Activated CD4-positive, alpha-beta T cell treated with anti-CD3 and anti-CD28 coated beads, Interleukin-2, amount 50 U/mL, for 48 hours (primary cell): ENCODE measurements around the gene TTYH1.
"Not testable (repeated sequence)": the region's sequence is repeated elsewhere in the genome, so short reads cannot be mapped to it uniquely, and the experiment has no call there.

Source experiments
- DNase-seq, 2 experiments: peaks; one replicate each; pipeline ENCODE4 v3.0.0-alpha.2; 2020

TTYH1 gene

DNA sequence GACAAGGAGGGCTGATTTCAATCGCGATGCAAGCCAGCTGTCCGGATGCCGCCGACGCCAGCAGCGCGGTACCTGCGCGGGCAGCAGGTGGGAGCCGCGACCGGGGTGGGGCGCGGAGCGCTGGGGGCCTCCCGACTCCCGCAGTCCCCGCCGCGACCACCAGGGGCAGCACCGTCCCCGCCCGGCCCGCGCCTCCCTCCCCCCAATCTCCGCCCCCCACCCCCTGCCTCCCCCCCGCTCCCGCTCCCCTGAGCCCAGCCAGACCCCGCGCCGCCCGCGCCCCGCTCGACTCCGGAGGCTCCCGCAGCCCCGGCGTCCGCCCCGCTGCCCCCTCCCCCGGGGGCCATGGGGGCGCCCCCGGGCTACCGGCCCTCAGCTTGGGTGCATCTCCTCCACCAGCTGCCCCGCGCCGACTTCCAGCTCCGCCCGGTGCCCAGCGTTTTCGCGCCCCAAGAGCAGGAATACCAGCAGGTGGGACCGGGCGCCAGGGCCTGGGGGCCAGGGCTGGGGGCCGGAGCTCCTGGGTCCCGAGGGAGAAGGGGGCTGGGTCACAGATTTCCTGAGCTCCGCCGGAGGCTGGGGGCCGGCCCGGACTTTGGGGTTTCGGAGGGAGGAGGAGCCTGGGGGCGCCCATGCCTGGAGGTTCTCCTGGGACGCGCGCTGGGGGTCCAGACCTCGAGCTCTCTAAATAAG is at the start of gene TTYH1:
Gene TTYH1, plus strand, starts transcription at position 257 of the 693 bp plus-strand sequence. Its CDS starts 89 bp downstream, at position 346.
- DNase-seq, result peak; percentile 40 to 41

DNA sequence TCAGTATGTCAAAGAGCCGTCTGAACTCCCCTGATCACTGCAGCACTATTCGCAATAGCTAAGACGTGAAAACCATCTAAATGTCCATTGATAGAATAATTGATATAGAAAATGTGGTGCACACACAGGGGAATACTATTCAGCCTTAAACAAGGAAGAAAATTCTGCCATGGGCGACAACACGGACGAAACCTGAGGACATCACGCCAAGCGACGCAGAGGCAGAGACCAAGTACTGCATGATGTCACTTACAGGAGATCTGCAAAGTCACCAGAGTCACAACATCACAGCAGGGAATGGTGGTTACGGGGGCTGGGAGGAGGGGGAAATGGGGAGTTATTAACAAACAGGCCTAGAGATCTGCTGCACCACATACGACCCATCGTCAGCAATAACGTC is 49.5 kb upstream of the TTYH1 start:
- not testable (repeated sequence) for DNase-seq

- no peak for DNase-seq
Measured at GRCh38 chr19:54366811-54367210, 48.5 kb upstream of the TTYH1 start.

DNA sequence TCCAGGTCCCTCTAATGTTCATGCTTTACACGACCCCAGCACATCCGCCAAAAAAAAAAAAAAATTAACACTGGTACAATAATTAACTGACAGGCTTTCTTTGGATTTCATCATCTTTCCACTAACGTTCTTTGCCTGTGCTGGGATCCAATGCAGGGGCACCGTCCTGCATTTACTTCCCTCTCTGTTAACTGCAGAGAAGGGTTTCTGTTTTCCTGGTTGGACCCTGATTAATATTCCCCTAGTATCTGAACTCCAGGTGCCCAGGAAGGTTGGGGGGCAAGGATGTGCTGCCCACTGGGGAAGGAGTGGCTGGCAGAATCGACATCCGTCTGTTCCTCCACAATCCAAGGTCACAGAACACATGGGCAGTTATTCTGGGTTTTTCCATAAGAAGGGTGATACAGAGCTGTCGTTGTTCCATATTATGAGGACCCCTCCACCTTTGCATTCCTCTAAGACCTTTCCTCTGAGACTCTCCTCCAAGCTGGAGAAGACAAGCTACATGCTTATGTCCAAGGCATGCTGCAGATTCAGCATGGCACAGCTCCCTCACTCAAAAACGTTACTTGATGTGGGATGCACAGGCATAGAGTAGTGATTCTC is 46.1 kb upstream of the TTYH1 start:
- no peak for DNase-seq

DNA sequence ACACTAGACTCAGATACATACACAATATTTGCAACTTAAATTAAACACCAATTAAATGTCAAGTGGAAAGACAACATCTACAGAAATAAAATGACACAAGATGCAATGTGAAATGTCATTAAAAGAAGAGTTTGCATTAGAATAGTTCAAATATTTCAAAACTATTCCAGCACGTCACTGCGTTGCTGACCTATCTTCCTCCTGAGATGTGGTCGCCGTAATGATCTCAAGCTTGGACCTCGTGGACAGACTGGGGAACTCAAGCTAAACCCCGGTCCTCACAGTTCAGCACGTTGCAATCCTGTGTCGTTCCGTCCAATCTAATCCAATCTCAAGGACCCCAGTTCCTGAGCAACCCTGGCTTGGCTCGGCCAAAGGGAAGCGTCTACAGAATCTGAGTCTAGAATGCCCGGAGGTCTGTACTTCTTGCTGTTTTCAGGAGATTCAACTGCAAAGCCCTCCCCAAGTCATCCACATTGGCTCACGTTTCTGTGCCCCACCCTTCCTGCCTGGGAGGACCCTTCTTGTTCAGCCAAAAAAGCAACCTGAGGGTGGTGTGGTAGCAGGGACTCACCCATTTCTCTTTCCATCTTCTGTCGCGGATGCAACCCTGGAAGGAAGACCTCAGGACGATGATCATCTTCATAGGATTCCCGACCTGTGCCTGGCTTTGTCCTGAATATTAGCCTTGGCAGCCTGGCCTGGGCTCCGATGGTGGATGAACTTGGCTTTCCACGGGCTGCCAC is 45.4 kb upstream of the TTYH1 start:
- not testable (repeated sequence) for DNase-seq

DNA sequence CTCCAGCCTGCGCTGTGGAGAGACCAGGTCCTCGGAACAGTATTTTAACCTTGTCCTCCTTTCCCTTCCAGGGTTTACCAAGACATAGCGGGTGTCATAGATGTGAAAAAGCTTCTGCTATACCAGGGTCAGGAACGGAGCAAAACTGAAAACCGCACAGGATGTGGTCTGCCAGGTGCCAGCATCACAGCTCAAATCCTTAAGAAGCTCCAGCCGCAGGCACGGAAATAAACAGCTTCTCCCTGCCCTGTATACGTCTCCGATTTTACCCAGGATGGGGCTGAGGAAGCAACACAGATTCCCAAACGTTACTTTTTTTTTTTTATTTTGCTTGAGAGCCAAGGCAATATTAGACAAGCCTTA is 44.8 kb upstream of the TTYH1 start:
- peak; percentile 59 to 69 for DNase-seq

DNA sequence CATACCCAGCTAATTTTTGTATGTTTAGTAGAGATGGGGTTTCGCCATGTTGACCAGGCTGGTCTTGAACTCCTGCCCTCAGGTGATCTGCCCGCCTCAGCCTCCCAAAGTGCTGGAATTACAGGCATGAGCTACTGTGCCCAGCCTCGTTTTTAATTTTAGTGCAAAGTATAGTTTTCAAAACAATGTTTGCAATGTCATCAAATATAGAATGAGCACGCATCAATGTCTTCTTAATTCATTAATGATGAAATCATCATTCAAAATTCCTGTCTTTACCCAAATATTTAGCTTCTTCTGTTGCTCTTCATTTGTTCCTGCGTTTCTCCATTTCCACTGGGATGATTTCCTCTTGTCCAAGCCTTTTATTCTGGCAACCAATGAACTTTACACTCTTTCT is 43.8 kb upstream of the TTYH1 start:
- DNase-seq, result not testable (repeated sequence)

GRCh38 chr19:54373781-54374631 is 41.3 kb upstream of the TTYH1 start:
- no peak for DNase-seq

DNA sequence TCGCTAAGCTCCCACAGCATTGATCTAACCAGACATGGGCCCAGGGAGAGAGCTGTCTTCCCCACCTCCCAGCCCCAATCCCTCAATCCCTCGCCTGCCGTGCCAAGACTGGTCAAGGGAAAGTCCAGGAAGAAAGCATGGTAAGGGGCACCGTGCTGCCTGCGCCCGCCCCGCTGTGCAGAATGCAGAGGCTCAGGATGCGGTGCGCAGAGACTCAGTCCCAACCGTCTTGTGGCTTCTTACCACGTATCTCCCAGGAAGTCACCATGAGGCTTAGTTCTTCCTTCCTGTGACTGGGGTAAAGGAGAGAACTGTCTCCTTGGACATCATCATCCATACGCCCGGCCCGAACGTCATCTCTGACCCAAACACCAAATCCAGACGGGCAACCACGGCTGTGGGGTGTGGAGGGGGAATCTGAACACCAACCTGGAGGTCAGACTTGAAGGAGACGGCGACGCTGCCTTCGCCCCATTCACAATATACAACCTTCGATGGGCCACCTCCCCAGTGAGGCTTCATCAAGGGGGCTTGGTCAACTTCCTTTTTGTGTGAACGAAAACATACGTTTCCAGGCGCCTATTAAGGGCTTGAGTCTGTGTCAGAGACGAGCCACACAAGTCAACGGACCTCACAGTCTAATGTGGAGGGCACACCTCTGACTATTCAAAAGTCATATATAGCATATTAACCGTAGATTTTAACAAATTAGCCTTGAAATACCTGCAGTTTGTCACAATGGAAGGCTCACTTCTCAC is 39.9 kb upstream of the TTYH1 start:
- peak in 1 of 2 experiments; percentile 30 for DNase-seq

- DNase-seq, result no peak
Measured at GRCh38 chr19:54376610-54377285, 38.5 kb upstream of the TTYH1 start.

DNA sequence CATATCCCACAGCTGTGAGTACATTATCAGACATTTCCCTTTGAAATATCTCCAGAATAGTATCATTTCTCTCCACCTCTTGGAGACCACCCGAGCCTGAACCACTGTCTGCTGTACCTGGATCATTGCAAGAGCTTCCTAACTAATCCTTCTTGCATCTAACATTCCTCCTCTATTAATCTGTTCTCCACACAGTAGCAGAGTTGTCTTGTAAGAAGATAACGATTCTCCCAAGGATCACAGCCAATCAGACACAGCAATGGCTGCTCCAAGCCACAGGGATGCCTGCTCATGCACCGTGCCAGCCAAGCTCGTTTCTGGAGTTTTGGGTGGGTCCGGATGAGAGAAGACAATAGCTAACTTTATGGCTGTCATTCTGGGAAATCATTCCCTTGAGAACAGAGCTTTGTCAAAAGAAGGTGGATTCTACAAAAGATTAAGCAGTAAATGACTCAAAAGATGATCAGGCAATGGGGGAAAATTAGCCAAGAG is 36.0 kb upstream of the TTYH1 start:
- no peak for DNase-seq

DNA sequence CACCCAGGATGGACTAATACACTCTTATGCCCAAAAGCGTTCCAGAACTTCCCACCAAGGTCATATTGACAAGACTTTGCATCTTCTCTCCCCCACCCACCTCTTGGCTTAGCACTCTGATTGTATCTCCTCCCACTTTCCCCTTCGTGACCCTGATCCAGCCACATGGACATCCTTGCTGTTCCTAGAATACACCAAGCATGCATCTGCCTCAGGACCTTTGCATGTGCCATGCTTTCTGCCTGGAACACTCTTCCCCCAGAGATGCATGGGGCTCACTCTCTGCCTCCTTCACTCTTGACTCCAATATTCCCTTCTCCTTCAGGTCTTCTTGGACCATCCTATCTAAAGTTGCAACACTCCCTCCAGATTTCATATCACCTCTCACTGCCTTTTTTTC is 34.4 kb upstream of the TTYH1 start:
- no peak for DNase-seq

- DNase-seq, result not testable (repeated sequence)
Measured at GRCh38 chr19:54382041-54382440, 33.2 kb upstream of the TTYH1 start.

GRCh38 chr19:54383330-54383729 is 31.9 kb upstream of the TTYH1 start:
- no peak for DNase-seq

- peak; percentile 27 to 47 for DNase-seq
Measured at GRCh38 chr19:54387991-54388801, 27.1 kb upstream of the TTYH1 start.

GRCh38 chr19:54388802-54389139 is 26.5 kb upstream of the TTYH1 start:
- DNase-seq, result no peak

- DNase-seq, result no peak
Measured at GRCh38 chr19:54389553-54389952, 25.7 kb upstream of the TTYH1 start.

DNA sequence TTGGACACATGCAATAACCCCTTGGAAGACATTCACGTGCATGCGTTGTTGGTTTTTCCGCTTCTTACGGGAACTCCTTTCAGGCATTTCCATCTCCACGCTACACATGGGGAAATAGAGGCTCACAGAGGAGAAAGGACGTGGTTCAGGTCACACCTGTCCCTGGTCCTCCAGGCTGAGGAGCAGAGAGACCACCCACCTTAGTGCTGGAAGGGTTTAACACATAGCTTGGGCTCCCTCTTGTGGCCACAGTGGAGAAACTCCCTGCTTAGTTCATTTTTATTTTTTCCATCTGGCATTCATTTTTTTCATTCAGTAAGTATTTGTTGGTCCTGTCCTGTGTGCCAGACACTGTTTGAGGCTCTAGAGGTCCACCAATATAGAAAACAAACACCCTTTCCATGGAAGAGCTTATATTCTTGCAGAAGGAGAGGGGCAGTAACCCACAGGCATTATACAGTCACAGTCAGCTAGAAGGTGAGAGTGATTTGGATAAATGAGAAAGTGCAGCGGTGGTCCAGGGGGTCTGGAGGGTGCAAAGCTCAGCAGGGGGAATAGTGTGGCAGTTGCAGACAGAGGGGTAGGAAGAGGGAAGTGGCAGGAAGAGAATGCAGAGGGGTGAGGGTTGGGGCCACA is 24.2 kb upstream of the TTYH1 start:
- DNase-seq, result peak; percentile 49 to 67

DNA sequence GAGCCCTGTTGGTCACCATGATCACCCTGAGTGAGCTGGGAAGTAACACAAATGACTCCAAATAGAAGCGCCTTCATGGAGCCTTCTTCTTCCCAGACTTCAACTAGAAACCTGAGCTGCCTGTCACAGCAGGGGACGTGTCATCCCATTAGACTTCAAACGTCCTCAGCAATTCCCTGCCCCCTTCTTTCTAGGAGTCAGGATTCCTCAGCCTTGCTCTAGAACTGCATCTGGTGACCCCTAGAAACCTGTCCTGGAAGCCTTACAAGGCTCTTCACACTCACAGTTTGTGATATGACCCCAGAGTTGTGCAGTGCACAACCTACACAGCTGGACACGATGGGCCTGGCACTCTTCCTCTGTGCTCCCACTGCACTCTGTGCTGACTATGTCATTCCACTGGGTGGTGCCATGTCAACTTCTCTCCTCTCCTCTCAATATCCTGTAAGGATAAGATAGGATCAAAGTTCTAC is 23.6 kb upstream of the TTYH1 start:
- DNase-seq, result no peak

- no peak for DNase-seq
Measured at GRCh38 chr19:54392105-54392504, 23.2 kb upstream of the TTYH1 start.
